Activated gamma-delta T cell treated with Interleukin-2 at 50 U/mL for 16 hours (primary cell): ENCODE data around the gene ANKS1B.

Source experiments
- DNase-seq: peaks from one replicate; pipeline ENCODE4 v3.0.0-alpha.2; 2020

The ANKS1B gene

GRCh38 chr12:99552022-99552421 lies 432.7 kb downstream of the ANKS1B start:
- no peak for DNase-seq

- DNase-seq = no peak
Observed at GRCh38 chr12:99549651-99550050, 435.1 kb downstream of the ANKS1B start.

- no peak for DNase-seq
Observed at GRCh38 chr12:99549196-99549595, 435.5 kb downstream of the ANKS1B start.

GRCh38 chr12:99544457-99544856 lies 440.3 kb downstream of the ANKS1B start:
- DNase-seq = no peak

- no peak for DNase-seq
Observed at GRCh38 chr12:99529966-99530365, 454.8 kb downstream of the ANKS1B start.

GRCh38 chr12:99528478-99528877 lies 456.3 kb downstream of the ANKS1B start:
- no peak for DNase-seq

GRCh38 chr12:99523853-99524252 lies 460.9 kb downstream of the ANKS1B start:
- no peak for DNase-seq

GRCh38 chr12:99522456-99522855 lies 462.3 kb downstream of the ANKS1B start:
- no peak for DNase-seq

- no peak for DNase-seq
Observed at GRCh38 chr12:99521664-99522063, 463.1 kb downstream of the ANKS1B start.

- no peak for DNase-seq
Observed at GRCh38 chr12:99513066-99513465, 471.7 kb downstream of the ANKS1B start.

- DNase-seq = no peak
Observed at GRCh38 chr12:99505805-99506204, 478.9 kb downstream of the ANKS1B start.

GRCh38 chr12:99498756-99499155 lies 486.0 kb downstream of the ANKS1B start:
- no peak for DNase-seq

- no peak for DNase-seq
Observed at GRCh38 chr12:99495799-99496198, 488.9 kb downstream of the ANKS1B start.

GRCh38 chr12:99493197-99493596 lies 491.5 kb downstream of the ANKS1B start:
- no peak for DNase-seq

- DNase-seq = no peak
Observed at GRCh38 chr12:99486277-99486676, 498.5 kb downstream of the ANKS1B start.

GRCh38 chr12:99479149-99479548 lies 505.6 kb downstream of the ANKS1B start:
- DNase-seq = no peak

- DNase-seq = no peak
Observed at GRCh38 chr12:99476956-99477355, 507.8 kb downstream of the ANKS1B start.

- DNase-seq = no peak
Observed at GRCh38 chr12:99455350-99456035, 529.2 kb downstream of the ANKS1B start.

GRCh38 chr12:99454539-99455172 lies 530.1 kb downstream of the ANKS1B start:
- DNase-seq = no peak

- no peak for DNase-seq
Observed at GRCh38 chr12:99453836-99454538, 530.7 kb downstream of the ANKS1B start.

GRCh38 chr12:99450036-99450630 lies 534.6 kb downstream of the ANKS1B start:
- DNase-seq = no peak

GRCh38 chr12:99444859-99445316 lies 539.8 kb downstream of the ANKS1B start:
- DNase-seq = no peak

- no peak for DNase-seq
Observed at GRCh38 chr12:99442758-99443157, 542.0 kb downstream of the ANKS1B start.

GRCh38 chr12:99439399-99439798 lies 545.3 kb downstream of the ANKS1B start:
- no peak for DNase-seq
